Brain microvascular endothelial cell (primary cell): Measurements from ENCODE around the gene MEAK7.

Experiments
- DNase-seq: peaks from one replicate; pipeline ENCODE4 v3.0.0-alpha.2; 2020
- H3K27ac ChIP-seq: fragments of 250-450 bp; sonication (Bioruptor Pico); 2 replicates; pipeline ENCODE4 v1.5.1; 2020; ENCODE audit warnings: mild to moderate bottlenecking, moderate library complexity
- H3K27me3 ChIP-seq: fragments of 250-450 bp; sonication (Bioruptor Pico); replicated peaks from 2 replicates; pipeline ENCODE4 v1.5.1; 2020; ENCODE audit warnings: mild to moderate bottlenecking
- H3K36me3 ChIP-seq: fragments of 250-450 bp; sonication (Bioruptor Pico); replicated peaks from 2 replicates; pipeline ENCODE4 v1.5.1; 2020; ENCODE audit warnings: mild to moderate bottlenecking
- H3K4me3 ChIP-seq: 2 replicates; pipeline ENCODE4 v1.5.1; 2011; ENCODE audit warnings: low read depth, mild to moderate bottlenecking, control low read depth, low read length, moderate library complexity
- CTCF ChIP-seq: IDR thresholded peaks from 2 replicates; pipeline ENCODE4 v1.5.1; 2011; ENCODE audit warnings: low read depth, mild to moderate bottlenecking, moderate library complexity, low read length, control low read depth, inconsistent platforms; ENCODE audit errors: missing control alignments
- in situ Hi-C: cut with HindIII; loops from 2 replicates; pipeline ENCODE4 v1.10.0; 2017; ENCODE audit warnings: low sequenced_read_pairs, low pct_ligation_motif_present

The MEAK7 gene

GRCh38 chr16:84467709-84468108 is 36.8 kb downstream of the MEAK7 start:
- no peak for TF ChIP-seq CTCF
- no peak overlapping the region for H3K27ac ChIP-seq
- no peak for DNase-seq
- no peak overlapping the region for H3K4me3 ChIP-seq
- peaks cover 7% of the 10 kb centered on the region for H3K36me3 ChIP-seq
- in situ Hi-C loops: no loop called here
- no peaks in the 10 kb centered on the region for H3K27me3 ChIP-seq

GRCh38 chr16:84467256-84467655 is 37.2 kb downstream of the MEAK7 start:
- no peak for DNase-seq
- peaks cover 7% of the 10 kb centered on the region for H3K36me3 ChIP-seq
- no peaks in the 10 kb centered on the region for H3K27me3 ChIP-seq
- H3K4me3 ChIP-seq: no peak overlapping the region
- in situ Hi-C loops: no loop called here
- no peak for TF ChIP-seq CTCF
- no peak overlapping the region for H3K27ac ChIP-seq

- no peak for TF ChIP-seq CTCF
- Histone ChIP-seq H3K27ac (no peak overlapping the region), H3K36me3 (peaks cover 7% of the 10 kb centered on the region), H3K27me3 (no peaks in the 10 kb centered on the region), H3K4me3 (no peak overlapping the region)
- in situ Hi-C loops: no loop called here
- DNase-seq: no peak
These were observed 37.8 kb downstream of the MEAK7 start for GRCh38 chr16:84466692-84467091.

GRCh38 chr16:84465154-84465553 is 39.3 kb downstream of the MEAK7 start:
- no peak for DNase-seq
- Histone ChIP-seq H3K36me3 (peaks cover 9% of the 10 kb centered on the region), H3K4me3 (no peak overlapping the region), H3K27me3 (no peaks in the 10 kb centered on the region), H3K27ac (no peak overlapping the region)
- TF ChIP-seq CTCF: no peak
- in situ Hi-C loops: no loop called here

- peaks cover 8% of the 10 kb centered on the region for H3K36me3 ChIP-seq
These were observed 40.3 kb downstream of the MEAK7 start for GRCh38 chr16:84464116-84464515.

More at GRCh38 chr16:84464116-84464515, 40.3 kb downstream of the MEAK7 start:
- Histone ChIP-seq H3K27ac (no peak overlapping the region), H3K27me3 (no peaks in the 10 kb centered on the region), H3K4me3 (no peak overlapping the region)
- DNase-seq: no peak
- in situ Hi-C loops: no loop called here
- no peak for TF ChIP-seq CTCF
